Nephron progenitor cell (in vitro differentiated cells): ENCODE measurements around the gene NSD2.

Source experiments
- DNase-seq: peaks from one replicate; pipeline ENCODE4 v3.0.0; 2021
- H3K27ac Mint-ChIP-seq: 2 replicates; pipeline ENCODE4 v1.8.0; 2021; ENCODE audit warnings: mild to moderate bottlenecking, moderate library complexity, mixed read lengths
- H3K27me3 Mint-ChIP-seq: 2 replicates; pipeline ENCODE4 v1.8.0; 2021; ENCODE audit warnings: mild to moderate bottlenecking, low read depth, mixed read lengths; ENCODE audit not compliant: poor library complexity
- H3K36me3 Mint-ChIP-seq: 2 replicates; pipeline ENCODE4 v1.8.0; 2021; ENCODE audit warnings: low read depth, mixed read lengths
- H3K4me1 Mint-ChIP-seq: 2 replicates; pipeline ENCODE4 v1.8.0; 2021; ENCODE audit warnings: mixed read lengths
- H3K4me3 Mint-ChIP-seq: 2 replicates; pipeline ENCODE4 v1.8.0; 2021; ENCODE audit warnings: mild to moderate bottlenecking, moderate library complexity, mixed read lengths
- H3K9me3 Mint-ChIP-seq: 2 replicates; pipeline ENCODE4 v1.8.0; 2021; ENCODE audit warnings: mild to moderate bottlenecking, moderate library complexity, mixed read lengths
- TF ChIP-seq, protein P1 (sequence below): fragments of 200-600 bp; sonication (generic); IDR thresholded peaks from 2 replicates; pipeline ENCODE4 v1.5.0; 2021; ENCODE audit warnings: antibody characterized with exemption

Gene NSD2

DNA sequence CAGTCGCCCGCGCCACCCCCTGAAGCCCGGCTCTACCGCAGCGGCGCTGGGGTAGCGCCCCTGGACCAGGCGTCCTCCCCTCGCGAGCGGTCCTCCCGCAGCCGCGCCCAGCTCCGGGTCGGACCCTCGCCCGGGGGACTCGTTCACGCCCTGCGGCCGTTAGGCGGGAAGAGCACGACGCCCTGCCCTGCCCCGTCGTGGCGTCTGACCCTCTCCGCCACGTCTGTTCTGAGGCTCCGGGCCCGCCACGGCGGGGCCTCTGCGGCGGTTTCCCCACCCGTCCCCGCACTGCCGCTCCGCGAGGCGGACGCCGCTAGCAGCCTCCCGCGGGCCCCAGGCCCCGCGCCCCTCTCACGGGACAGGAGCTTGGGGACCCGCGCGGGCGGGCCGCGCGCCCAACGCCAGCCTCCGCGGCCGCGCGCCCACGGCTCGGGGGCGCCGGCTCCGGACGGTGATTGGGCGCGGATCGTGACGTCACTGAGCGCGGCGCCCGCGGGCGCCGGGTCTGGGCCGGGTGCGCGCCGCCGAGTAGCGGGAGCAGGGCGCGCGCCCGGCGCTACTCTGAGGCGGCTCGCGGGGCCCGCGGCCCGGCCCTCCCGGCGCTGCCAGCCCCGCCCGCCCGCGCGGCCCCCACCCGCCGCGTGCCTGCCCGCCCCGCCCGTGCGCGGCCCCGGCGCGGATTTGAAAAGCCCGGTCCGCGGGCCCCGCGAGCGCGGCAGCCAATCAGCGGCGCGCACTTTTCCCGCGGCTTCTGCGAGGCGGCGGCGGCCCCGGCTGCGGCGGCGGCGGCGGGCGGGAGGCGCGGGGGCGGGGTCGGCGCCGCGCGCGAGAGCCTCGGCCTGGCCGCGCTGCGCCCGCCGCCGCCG, at the start of gene NSD2:
TSS of gene NSD2 (plus strand) at position 816 of the 866 bp plus-strand sequence. CDS start 29,262 bp downstream, outside the sequence.
- peak within 1 kb of the TSS; percentile 92 for H3K4me3 Mint-ChIP-seq
- peaks cover 52% of the 10 kb centered on the region for H3K4me1 Mint-ChIP-seq
- DNase-seq = peak; percentile 92
- peaks cover 11% of the 10 kb centered on the region for H3K27me3 Mint-ChIP-seq
- no peaks in the 10 kb centered on the region for H3K9me3 Mint-ChIP-seq
- peaks cover 5% of the 10 kb centered on the region for H3K36me3 Mint-ChIP-seq
- peak within 1 kb of the TSS; percentile 92 for H3K27ac Mint-ChIP-seq
- TF ChIP-seq, protein P1, sequence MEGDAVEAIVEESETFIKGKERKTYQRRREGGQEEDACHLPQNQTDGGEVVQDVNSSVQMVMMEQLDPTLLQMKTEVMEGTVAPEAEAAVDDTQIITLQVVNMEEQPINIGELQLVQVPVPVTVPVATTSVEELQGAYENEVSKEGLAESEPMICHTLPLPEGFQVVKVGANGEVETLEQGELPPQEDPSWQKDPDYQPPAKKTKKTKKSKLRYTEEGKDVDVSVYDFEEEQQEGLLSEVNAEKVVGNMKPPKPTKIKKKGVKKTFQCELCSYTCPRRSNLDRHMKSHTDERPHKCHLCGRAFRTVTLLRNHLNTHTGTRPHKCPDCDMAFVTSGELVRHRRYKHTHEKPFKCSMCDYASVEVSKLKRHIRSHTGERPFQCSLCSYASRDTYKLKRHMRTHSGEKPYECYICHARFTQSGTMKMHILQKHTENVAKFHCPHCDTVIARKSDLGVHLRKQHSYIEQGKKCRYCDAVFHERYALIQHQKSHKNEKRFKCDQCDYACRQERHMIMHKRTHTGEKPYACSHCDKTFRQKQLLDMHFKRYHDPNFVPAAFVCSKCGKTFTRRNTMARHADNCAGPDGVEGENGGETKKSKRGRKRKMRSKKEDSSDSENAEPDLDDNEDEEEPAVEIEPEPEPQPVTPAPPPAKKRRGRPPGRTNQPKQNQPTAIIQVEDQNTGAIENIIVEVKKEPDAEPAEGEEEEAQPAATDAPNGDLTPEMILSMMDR = no peak

DNA sequence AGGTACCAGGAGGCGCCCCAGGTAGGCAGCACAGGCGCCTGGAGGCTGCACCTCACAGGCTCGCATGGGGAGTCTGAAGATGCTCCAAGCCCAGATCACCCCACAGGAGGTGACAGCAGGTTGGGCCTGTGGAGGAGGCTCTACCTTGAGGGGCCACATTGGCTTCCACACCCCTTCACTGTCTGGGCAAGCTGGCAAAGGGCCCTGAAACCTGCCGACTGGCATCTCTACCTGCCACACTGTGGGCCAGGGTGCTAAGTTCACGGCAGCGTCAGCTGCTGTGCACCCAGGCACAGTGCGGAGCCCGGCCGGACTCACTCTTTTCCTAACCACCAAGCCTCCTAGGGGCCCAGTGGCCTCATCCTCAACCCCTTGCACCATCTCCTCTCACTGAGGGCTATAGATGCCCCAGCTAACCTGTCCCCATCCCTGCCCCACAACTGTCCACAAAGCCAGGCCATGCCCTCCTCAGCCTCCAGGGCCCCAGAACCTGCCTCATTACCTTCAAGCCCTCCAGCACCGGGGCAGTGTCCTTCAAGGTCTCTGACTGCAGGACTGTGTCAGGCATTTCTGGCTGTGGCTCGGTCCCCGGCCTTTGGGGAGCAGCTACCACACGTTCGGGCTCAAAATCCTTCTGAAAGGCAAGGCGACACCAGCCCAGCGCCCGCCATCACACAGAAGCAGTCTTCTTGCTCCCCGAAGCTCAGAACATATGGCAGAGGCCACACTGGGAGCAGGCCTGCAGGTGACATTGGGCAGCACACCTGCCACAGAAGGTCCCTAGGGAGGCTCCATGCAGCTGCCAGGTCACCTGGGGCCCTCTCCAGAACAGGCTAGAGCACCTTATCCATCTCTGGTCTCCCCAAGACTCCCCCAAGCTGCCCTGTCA, 49.3 kb upstream of the NSD2 start:
- Mint-ChIP-seq H3K27me3 (peaks cover 1% of the 10 kb centered on the region), H3K27ac (no peak overlapping the region), H3K9me3 (peaks cover 1% of the 10 kb centered on the region), H3K36me3 (peaks cover 53% of the 10 kb centered on the region), H3K4me3 (no peak overlapping the region), H3K4me1 (peaks cover 3% of the 10 kb centered on the region)
- DNase-seq = no peak
- TF ChIP-seq, protein P1 = no peak

DNA sequence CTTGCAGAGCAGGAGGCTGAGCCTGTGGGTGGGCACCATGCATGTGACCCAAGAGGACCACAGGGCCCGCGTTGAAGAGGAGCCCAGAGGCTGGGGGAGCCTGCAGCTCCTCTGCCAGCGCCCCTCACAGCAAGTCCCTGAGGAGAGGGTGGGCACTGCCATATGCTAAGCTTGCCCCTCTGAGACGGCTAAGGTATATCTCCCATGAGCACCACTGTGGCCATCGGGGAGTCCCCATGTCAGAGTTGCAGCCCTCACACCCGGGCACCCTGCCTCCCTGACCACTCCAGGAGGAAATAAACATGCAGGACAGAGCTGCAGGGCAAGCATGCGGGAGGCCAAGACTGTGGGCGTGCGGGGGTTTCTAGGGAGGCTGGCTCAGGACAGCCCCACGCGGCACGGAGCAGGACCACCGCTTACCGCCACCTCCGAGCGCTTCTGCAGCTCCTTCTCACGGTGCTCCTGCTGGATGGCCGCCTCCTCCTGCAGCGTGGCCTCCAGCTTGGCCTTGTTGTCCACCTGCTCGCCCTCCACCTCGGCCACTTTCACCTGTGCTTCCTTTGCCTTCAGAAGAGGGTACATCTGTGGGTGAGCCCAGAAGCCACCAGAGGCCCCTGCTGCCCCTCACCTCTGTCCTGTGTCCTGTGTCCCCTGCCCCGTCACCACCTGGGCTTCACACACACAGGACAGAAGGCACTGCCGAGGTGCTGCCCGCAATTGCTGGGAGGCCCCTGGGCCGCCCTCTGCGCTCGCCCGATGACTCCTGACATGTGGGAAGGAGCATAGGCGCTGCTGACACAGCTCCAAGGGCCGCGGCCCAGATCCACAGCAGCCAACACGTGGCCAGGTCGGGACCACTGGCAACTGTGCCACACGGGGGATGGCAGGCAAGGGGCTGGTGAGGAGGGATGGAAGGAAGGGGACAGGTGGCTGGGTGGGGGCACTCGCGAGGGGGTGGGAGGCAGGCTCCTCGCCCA, 48.3 kb upstream of the NSD2 start:
- Mint-ChIP-seq H3K4me3 (no peak overlapping the region), H3K27me3 (peaks cover 3% of the 10 kb centered on the region), H3K36me3 (peaks cover 55% of the 10 kb centered on the region), H3K4me1 (peaks cover 6% of the 10 kb centered on the region), H3K27ac (no peak overlapping the region), H3K9me3 (peaks cover 3% of the 10 kb centered on the region)
- no peak for DNase-seq
- TF ChIP-seq, protein P1 = no peak

DNA sequence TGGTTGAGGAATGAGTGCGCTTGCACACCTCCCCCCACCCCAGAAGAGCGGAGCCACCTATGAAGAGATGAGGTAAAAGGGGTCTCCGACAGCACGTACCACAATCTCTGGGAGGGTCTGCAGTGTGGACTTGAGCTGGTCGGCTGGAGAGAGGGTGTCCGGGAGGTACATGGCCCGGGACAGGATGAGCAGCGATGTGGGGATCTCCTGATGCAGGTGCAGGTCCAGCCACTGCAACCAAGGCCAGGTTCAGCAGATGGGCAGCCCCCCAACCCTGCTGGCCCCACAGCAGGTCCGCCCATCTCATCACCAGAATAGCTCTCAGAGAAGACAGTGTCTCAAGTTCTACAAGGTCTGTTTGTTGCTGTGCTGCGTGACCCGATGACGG, 47.7 kb upstream of the NSD2 start:
- DNase-seq = no peak
- H3K36me3 Mint-ChIP-seq = peaks cover 55% of the 10 kb centered on the region
- H3K4me1 Mint-ChIP-seq = peaks cover 6% of the 10 kb centered on the region
- H3K27me3 Mint-ChIP-seq = peaks cover 3% of the 10 kb centered on the region
- H3K9me3 Mint-ChIP-seq = peaks cover 3% of the 10 kb centered on the region
- H3K4me3 Mint-ChIP-seq = no peak overlapping the region
- TF ChIP-seq, protein P1 = no peak
- no peak overlapping the region for H3K27ac Mint-ChIP-seq

DNA sequence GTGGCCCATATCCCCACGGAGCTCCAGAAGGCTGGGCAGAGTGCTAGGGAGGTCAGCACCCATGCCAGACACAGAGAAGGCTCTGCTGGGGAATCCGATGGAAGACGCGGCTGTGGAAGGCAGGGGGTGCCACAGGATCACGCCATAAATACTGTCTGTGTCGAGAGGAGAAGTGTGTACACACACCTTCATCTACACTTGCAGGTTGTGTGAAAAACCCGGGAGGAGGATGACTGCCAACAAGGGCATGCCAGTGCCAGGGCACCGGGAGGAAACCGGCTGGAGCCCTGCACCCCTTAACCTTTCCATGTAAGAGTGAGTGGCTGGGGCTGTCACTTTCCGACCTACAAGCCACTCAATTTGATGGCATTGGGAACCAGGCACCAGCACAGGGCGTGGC, 46.4 kb upstream of the NSD2 start:
- Mint-ChIP-seq H3K4me1 (peaks cover 10% of the 10 kb centered on the region), H3K36me3 (peaks cover 54% of the 10 kb centered on the region), H3K4me3 (no peak overlapping the region), H3K27me3 (peaks cover 3% of the 10 kb centered on the region), H3K27ac (no peak overlapping the region), H3K9me3 (peaks cover 10% of the 10 kb centered on the region)
- DNase-seq = no peak
- TF ChIP-seq, protein P1 = no peak
